GM19395 (cell line): ENCODE results near the gene LRPPRC.

ENCODE experiments used
- ATAC-seq: cut with Tn5 transposase; IDR thresholded peaks from one replicate; pipeline ENCODE4 v1.9.1; 2021; ENCODE audit warnings: mild to moderate bottlenecking, moderate library complexity; ENCODE audit not compliant: unreplicated experiment

LRPPRC gene

GRCh38 chr2:43980902-43981301, 14.9 kb downstream of the LRPPRC start:
- no peak for ATAC-seq

- ATAC-seq = no peak
Measured at GRCh38 chr2:43977677-43978375, 18.0 kb downstream of the LRPPRC start.

DNA sequence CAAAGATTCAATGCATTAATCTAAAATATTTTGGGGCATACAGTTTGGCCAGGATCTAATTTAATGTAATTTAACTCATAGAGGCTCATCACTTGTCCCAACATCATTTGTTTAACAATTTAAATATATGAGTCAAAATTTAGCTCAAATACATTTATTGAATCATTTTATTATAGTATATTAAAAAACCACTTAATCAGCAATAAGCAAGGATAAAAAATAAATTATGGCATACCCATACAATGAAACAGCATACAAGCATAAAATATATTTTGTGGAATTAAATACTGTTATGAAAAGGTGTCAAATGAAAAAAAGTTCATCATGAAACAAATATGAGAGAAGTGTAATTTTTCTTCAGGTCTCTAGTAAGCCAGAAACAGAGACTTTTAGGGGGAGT, 34.9 kb downstream of the LRPPRC start:
- ATAC-seq = no peak

DNA sequence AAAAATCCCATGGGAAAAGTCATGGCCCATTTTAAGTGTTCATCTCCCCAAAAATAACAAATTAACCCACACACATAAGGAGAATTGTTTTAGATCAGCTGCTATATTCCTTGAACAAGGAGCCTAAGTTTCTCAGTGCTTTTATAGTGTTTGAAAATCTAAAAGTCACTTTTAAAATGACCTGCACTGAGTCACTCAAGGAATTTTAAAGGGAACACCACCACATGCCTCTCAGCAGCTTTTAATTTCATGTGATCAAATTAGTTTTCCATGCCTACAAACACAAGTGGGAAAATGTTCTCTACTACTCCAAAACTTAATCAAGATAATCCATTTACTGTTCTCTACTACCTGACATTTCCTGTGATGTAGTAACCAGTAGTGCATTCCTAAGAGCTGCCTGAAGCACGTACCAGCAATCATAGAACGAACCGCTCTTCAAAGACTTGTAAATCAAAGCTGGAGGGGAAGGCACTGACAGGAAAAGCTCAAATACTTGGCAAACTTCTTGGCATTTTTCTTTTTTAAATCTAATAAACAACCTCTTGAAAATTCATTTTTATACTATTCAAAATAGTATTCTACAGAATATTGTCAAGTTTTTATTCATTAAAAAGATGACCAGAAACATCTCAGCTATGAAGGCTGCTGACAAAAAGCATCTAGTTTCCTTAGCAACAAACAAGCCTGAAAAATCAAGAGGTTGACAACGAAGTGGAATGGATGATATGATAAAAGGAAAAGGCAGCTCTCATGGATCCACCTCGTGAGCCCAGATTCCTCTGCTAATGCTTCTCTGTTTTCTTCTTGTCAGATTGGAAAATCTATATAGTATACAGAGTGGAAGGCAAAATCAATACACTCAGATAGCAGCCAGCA, 37.2 kb downstream of the LRPPRC start:
- no peak for ATAC-seq

GRCh38 chr2:43950383-43951008, 45.3 kb downstream of the LRPPRC start:
- no peak for ATAC-seq

DNA sequence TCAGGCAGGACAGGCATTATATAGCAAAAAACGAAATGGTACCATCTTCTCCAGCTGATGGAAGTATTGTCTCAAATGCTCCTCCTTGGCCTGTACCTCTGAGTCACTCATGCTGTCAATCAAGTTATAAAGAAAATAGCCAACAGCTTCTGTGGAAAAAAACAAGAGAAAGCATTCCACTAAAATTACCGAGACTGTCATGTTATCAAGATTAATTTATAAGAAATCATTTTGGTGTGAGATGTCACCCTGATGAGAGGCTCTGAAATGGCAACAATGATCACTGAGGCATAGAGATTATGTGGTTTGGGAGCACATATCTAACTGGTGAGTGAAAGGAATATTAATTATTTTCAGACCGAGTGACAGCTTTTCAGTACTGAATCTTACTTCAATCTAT, 47.4 kb downstream of the LRPPRC start:
- no peak for ATAC-seq

DNA sequence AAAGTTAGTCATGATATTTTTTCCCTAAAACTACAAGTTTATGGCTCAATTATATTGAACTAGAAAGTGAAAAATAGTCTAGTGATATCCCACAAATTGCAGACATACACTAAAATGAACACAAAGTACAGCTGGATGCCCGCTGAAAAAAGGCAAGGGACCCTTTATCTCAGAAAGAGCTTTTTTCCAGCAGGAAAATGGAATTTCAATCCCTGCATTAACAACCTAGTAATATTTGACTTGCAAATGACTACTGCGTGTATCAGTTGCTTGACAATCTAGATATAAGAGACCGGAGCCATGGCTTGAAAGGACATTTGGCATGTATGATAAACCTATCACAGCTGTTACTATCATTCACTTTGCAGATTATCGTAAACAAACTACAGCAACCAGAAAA, 49.1 kb downstream of the LRPPRC start:
- ATAC-seq = no peak

DNA sequence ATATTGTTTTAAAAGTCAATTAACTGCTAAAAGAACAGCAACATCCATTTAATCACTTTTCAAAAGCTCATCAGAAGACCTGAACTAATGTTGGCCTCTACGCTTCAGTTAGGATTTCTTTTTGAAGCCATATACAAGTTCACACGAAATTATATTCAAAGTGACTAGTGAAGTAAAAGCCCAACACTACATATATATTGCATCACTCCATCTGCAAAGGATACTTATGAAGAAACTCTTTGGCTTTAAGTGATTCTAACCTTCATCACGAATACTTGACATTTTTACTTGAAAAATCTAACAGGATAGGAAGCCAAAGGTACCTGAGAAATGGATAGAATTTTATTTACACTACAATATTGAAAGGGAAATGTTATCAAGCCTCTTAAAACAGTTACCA, 50.4 kb downstream of the LRPPRC start:
- ATAC-seq = no peak

GRCh38 chr2:43944915-43945314, 50.9 kb downstream of the LRPPRC start:
- ATAC-seq = no peak

DNA sequence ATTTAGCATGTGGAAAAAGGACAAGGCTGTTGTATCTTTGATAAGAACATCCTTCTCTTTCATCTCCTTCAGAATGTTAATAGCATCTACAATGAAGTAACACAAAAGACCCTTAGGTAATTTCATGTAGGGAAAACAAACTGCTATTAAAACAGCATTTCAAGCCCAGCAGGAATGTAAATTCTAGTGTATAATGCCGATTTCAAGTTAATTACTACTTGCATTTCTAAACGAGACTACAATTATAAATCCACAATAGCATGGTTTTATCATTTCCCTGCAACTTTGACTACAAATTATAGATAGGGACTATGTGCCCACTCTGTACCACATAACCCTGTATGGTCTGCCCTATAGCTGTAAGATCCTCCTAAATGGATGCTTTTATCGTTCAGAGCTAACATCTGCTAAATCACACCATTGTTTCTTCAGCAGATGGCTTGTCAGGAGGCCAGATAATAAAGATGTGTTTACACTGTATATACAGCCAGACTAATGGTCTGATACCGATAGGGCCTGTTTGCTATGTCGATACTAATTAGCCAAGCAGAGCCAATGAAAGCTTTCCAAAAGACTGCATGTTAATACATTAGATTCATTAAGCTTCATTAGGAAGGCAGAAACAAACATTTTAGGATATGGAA, 51.9 kb downstream of the LRPPRC start:
- no peak for ATAC-seq

DNA sequence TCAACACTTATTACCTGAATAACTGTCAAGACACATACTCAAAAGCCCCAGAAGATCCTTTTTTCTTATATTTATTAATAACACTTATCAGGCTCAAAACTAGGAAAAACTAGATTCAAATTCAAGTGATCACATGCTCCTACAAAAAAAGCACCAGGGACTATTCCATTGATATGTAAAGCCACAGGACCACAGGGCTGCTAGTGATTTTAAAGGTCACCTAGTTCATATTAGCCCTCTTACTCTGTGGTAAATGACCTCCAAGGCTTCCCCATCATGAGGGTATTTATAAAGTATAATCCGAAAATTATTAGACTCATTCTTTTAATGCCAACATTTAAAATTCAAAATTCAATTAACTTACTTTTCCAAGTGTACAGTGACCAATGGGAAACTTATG, 52.5 kb downstream of the LRPPRC start:
- no peak for ATAC-seq

GRCh38 chr2:43942881-43943280, 52.9 kb downstream of the LRPPRC start:
- no peak for ATAC-seq

DNA sequence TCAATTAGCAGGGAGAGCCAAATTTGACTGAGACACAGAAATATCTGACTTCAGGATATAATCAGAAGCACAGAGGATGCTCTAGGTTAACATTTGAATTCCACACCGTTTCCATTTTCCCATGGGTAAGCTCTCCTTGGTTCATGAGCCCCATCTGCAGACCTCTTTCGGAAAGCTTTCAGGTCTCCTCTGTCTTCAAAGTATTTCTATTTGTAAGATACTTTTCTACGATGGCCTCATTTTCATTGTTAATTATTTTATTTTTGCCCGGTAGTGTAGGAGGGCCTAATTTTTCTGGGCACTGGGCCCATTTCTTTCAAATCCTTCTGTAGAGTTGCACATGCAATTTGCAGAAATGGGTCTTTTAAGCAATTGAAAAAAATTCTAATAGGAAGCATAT, 53.8 kb downstream of the LRPPRC start:
- ATAC-seq = no peak

GRCh38 chr2:43941359-43941758, 54.4 kb downstream of the LRPPRC start:
- ATAC-seq = no peak

DNA sequence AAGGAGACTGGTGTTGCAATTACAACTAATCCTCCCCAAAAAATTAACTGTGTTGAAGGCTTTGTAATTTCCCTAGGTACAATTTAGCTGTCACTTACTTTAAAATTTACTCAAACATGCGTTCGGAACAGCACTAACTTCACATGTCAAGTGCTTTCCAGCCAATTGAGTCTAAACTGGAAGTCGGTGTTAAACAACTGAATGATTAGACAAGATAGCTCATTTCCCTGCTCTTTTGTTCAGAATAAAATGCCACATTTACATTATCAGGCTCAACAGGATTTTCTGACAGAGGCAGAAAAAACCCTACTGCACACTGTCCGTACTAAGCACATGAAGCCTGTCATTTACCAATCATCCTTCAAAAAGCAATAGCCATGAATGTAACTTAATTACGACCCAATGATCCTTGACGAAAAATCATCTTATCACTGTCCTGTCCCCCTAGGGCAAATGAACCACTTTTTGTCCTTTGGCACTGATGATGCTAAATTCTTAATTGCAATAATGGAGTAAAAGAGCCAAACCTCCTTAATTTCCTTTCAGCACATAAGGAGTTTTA, 56.0 kb downstream of the LRPPRC start:
- no peak for ATAC-seq

DNA sequence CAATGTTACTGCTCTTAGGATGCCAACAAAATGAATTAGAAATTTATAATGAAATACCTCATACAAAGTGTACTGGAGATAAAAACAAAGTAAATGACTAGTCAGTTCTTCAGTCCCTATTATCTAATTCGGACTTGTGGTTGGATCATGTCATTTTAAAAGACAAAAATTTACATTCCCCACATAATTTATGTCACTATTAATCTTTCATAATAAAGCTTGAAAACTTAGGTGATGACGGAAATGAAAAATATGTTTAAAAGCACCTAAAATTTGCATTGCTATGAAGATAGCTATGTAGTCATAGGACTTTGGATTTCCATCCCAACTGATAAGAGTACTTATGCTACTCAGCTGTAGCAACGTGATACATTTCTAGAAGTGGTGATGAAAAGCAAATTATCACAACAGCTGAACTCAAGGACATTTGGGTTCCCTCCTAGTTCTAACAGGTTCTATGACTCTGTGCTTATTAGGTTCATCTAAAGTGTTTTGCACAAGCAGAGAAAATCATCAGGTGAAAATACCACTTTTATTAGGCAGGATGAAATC, 58.4 kb downstream of the LRPPRC start:
- ATAC-seq = no peak

DNA sequence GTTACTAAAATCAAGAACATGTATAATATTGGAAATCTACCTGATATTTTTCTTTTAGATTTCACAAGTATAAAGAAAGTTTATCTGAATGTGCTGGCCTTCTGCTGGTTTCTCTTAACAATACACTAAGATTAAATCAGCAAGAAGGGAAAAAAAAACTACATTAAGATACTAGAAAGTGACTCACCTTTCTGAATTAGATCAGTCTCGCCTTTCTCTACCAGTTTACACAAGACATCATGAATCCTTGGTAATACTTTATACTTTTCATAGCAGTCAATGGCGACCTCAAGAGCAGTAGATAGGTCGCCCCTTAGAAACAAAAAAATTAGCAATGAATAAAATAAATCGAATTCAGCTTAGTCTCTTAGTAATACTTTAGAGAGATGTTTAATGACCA, 61.2 kb downstream of the LRPPRC start:
- no peak for ATAC-seq

DNA sequence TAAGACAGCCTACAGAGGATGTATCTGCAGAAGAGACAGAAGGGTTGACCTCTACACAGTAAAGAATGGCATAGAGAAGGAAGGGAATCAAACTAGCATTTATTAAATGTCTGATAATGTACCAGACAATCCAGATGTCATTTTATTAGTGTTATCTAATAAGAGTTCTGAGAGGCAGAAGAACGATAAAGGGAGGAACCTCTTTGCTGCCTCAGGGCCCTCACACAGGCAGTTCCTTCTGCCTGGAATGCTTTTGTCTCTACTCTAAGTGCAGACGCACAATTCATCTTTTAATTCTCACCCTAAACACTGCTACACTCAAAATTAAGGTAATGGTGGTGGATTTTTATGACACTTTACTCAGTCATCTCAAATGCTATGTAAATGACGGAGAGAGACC, 64.5 kb downstream of the LRPPRC start:
- no peak for ATAC-seq

DNA sequence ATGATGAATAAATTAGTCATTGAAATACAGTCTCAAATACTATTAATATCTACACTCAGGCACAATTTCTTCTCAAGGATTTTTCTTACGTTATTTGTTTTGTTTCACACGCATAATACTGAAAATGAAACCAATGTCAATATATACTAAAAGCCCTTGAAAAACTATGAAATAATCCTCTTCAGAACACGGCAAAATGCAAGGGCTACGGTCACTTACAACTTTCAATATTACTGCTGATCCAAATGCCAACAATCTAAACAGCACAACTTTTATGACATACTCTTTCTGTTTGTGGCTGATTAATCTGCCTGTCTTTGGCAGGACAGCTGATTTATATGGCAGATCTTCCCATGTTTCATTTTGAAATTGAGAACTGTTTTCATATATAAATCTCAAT, 68.3 kb downstream of the LRPPRC start:
- ATAC-seq = no peak

- no peak for ATAC-seq
Measured at GRCh38 chr2:43925431-43925830, 70.4 kb downstream of the LRPPRC start.

GRCh38 chr2:43924463-43924862, 71.3 kb downstream of the LRPPRC start:
- no peak for ATAC-seq
